HUDEP-2 (cell line): ENCODE results near the gene VOPP1.

Source experiments
- DNase-seq, 76 experiments: peaks; one replicate each; lab custom pipeline; 2025; ENCODE audit not compliant: unreplicated experiment in 76 of 76; lab: John Stamatoyannopoulos, UW

The VOPP1 gene

DNA sequence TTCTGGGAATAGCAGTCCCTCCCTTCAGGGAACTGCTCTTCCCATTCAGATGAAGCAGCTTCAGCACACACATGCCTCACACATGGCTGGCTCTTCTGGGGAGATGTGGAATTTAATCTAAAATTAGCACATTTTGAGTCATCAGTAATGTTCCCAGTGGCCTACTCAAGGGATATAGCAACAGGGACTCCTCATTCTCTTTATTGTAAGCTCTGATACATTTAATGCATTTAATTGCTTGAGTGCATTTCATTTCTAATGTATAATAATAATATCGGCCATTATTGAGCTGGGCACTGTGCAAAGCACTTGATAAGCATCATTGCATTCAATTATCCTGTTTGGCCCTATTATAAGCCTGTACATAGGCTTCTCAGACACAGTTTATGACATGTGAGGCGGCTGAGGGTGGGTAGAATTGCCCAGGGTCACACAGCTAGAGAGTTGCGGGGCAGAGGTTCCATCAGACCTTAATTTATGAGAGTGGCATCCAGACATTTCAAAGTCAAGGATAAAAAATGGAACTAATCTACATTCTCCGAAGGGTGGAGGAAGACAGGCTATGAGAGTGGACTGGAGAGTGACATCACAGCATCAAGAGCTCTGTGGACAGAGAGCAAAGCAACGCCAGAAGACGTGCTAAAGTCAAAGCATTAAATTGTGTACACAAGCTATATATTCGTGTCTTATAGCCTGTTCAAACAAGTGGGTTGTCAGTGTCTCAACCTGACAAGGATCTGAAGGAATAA, 130.4 kb downstream of the VOPP1 start:
- no peak for DNase-seq

GRCh38 chr7:55441002-55441401, 131.3 kb downstream of the VOPP1 start:
- DNase-seq, result no peak

GRCh38 chr7:55440040-55440690, 132.1 kb downstream of the VOPP1 start:
- DNase-seq, result no peak

DNA sequence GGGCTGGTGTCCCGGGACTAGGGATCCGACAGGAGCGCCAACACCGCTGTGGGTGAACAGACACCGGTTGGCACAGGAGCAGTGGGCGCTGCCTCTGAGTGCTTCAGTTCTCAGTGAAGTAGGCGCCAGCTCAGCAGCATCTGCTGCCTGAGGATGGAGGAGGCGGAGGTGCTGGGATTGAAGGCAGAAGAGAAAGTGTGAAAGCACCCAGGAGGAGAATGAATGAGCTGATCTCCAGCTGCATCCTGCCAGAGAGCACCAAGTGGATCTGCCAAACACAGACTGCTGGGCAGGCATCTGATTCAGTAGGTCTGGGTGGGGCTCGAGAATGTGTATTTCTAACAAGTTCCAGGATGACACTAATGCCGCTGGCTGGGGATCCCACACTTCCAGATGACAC, 132.7 kb downstream of the VOPP1 start:
- DNase-seq, result no peak

- DNase-seq, result peak in 1 of 76 experiments; percentile 4
Observed at GRCh38 chr7:55438757-55439525, 133.4 kb downstream of the VOPP1 start.

DNA sequence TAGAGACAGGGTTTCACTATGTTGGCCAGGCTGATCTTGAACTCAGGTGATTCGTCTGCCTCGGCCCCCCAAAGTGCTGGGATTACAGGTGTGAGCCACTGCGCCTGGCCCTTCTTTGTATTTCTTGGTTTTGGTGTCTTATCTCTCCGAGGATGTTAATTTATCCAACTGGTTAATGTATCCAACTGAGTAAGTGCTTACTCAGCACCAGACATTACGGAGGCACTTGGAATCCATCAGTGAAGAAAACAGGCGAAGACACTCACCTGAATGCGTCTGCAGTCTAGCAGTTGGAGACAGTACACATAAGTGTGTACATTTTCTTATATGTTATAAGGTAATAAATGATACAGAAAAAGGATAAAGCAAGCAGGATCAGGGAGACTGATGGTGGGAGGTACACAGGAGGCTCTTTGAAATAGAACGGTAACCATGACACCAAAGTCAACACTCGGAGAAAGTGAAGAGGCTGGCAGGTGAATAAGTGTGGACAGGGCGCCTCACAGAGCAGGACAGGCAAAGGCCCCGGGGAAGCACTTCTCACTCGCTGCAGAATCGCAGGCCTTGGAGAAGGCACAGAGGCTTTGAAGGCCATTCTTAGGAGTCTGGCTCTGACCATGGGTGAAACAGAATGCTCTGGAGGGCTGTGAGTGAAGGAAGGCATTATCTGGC, 134.1 kb downstream of the VOPP1 start:
- DNase-seq, result no peak

DNA sequence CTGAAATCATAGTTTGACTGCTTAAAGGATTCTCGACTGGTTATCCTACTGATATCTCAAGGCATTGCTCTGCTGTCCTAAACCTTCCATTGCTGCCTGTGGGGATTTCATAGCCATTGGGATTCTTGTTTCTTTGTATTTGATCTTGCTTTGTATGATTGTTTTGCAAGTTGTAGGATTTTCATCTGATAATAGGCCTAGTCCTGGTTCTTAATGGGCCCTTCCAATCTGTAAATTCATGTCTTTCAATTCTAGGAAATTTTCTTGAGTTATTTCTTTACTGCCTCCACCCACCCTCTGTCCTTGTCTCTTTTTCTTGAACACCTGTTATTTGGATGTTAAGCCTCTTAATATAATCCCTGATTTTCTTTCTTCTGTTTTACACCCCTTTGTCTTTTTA, 134.9 kb downstream of the VOPP1 start:
- DNase-seq, result no peak

DNA sequence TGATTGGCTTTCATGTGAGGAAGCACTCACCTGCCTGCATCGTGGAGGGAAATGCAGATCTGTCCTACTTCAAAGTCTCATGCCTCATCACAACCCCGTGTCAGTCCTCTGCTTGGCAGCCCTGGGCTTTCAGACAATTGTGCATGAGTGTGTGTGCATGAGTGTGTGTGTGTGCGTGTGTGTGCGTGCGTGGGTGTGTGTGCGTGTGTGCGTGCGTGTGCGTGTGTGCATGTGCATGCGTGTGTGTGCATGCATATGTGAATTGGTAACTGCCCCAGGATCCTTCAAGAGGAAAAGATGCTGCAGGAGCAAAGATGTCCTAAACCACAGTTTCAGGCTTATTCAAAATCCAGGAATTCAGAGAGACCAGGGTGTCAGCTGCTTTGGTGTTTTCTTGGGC, 135.8 kb downstream of the VOPP1 start:
- no peak for DNase-seq

DNA sequence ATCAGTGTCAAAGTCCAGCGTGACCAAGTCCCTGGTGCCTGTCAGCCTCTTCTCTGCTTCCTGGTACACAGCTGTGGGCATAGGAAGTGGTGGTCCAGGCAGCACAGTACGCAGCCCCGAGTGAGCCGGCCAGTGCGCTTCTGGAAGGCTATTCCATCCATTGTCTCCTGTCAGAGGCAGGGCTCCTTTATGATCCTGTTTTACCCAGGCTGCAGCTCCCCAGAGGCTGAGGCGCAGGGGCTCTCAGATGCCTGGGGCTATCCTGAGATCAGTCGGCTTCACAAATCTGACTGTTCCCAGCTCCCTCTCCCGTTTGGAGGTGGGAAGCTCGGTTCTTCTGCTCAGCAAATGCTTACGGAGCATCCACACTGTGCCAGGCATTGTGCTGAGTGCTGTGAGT, 136.8 kb downstream of the VOPP1 start:
- DNase-seq, result no peak

GRCh38 chr7:55432939-55433784, 139.1 kb downstream of the VOPP1 start:
- peak in 4 of 76 experiments; percentile 3 to 12 (median 6) for DNase-seq

GRCh38 chr7:55432506-55432905, 139.8 kb downstream of the VOPP1 start:
- no peak for DNase-seq

- no peak for DNase-seq
Observed at GRCh38 chr7:55431898-55432297, 140.4 kb downstream of the VOPP1 start.

GRCh38 chr7:55429835-55430499, 142.3 kb downstream of the VOPP1 start:
- no peak for DNase-seq

GRCh38 chr7:55427800-55428199, 144.5 kb downstream of the VOPP1 start:
- no peak for DNase-seq

GRCh38 chr7:55427342-55427741, 145.0 kb downstream of the VOPP1 start:
- DNase-seq, result no peak

- DNase-seq, result no peak
Observed at GRCh38 chr7:55426676-55427075, 145.6 kb downstream of the VOPP1 start.

DNA sequence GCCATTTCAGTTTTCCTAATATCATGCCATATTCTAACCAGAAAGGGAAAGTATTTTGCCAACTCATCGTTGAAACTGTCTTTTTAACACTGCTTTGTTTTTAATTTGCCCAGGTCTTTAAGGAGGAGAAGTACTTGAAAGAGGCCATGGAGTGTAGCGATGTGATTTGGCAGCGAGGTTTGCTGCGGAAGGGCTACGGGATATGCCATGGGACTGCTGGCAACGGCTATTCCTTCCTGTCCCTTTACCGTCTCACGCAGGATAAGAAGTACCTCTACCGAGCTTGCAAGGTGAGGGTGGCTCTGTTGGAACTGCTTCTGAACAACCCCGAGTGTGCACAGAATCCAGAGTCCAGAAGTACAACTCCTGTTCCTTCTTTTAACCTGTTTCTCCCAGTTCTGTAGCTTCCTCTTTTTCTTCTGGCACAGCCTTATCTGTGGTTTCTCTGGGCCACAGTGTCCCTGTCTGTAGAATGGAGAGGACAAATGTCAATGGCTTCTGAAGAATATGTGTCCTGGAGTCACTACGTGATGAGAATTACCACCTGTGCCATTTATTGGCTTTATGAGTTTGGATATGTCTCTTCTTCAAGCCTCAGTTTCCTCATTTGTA, 147.1 kb downstream of the VOPP1 start:
- peak in 7 of 76 experiments; percentile 3 to 25 (median 5) for DNase-seq

DNA sequence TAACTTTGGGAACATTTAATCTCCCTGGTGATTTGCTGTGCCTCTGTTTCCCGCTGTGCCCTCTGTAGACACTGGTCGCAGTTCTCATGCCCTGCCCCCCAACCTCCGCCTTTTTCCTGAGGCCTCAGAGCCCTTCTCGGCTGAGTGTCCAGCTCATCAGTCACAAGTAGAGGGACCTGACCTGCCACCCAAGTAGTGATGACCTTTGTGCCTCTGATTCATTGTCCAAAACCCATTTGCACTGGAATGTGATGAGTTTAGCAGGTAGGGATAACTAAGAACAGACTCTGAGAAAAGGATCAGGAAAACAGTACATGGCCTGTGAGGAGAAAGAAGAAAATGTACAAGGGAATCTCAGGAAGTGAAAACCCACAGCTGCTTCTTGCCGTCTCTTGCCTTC, 148.4 kb downstream of the VOPP1 start:
- DNase-seq, result no peak

- no peak for DNase-seq
Observed at GRCh38 chr7:55423277-55423711, 149.0 kb downstream of the VOPP1 start.
